NCI-H526 (cell line): ENCODE results near the gene LGALS9C.
"Not testable (repeated sequence)": the region's sequence is repeated elsewhere in the genome, so short reads cannot be mapped to it uniquely, and the experiment has no call there.

Experiments
- DNase-seq, 2 experiments: peaks; one replicate each; lab custom pipeline; 2025; lab: John Stamatoyannopoulos, UW

Gene LGALS9C

DNA sequence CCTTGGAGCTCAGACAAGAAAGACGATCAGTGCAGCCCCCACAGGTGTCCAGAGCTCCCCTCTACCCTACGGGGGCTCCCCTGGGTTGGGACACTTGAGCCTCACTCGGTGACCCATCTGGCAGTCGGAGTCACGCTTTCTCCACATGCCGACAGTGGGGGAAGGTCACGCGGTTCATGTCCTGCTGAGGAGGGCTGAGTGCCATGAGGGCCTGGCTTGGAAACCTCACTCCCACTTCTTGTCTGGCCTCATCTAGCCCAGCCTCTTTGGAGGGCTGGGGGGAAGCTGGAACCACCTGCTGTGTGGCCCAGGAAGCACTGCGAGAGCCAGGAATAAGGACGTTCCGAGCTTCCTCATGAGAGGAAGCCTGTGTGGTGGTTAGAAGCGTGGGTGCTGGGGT lies 1.8 kb downstream of the LGALS9C start:
- not testable (repeated sequence) for DNase-seq

DNA sequence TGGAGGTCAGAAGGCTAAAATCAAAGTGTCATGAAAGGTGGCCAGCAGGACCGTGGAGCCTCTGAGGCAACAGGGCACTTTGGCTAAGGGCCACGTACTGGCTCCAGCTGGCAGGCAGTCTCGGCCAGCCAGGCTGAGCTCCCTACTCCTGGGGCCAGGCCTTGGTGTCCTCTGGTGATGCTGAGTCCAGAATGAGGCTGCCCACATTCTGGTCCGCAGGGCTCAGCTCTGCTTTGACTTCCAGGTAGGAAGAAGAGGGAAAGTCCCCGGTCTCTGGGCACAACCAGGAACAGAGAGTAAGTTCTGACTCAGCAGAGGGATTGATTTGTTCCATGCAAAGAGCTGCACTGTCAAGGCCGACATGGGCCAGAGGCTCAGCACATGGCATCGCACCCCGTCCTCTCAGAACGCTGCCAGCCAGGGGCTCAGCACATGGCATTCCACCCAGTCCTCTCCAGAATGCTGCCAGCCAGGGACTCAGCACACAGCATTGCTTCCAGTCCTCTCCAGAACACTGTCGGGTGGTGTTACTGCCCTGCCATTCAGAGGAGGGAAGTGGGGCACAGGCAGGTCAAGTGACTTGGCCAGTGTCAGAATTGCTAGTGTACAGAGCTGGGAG lies 2.5 kb downstream of the LGALS9C start:
- not testable (repeated sequence) for DNase-seq

DNA sequence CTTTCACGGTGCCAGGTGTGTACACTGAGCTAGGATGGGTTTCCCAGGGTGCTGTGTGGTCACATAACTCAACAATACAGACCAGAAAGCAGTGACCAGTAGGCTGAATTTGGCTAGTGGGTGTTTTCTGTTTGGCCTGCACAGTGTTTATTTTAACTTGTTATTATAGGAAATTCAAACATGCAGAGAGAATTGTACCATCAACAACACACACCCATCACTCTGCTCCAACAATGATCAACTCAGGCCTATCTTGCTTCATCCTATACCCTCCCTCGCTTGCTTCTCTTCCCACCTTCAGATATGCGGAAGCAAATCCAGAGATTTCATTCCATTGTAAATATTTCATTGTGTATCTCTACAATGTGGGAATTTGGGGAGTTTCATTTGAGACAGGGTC lies 5.2 kb downstream of the LGALS9C start:
- not testable (repeated sequence) for DNase-seq

DNA sequence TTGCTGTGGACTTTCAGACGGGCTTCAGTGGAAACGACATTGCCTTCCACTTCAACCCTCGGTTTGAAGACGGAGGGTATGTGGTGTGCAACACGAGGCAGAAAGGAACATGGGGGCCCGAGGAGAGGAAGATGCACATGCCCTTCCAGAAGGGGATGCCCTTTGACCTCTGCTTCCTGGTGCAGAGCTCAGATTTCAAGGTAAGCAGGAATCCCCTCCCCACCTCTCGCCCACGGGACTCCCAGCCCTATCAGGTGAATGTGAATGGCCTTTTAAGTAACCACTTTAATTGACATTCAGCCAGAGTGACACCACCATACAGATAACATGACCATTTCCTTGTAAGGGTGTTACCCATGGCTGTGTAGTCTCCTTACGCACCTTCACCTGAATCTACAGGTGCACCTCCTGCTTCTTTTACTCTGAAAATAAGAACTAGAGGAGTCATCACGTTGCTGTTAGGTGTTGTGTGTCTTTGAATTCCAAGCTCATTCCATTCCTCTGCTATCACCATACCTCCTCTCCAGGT lies 9.4 kb downstream of the LGALS9C start:
- not testable (repeated sequence) for DNase-seq

DNA sequence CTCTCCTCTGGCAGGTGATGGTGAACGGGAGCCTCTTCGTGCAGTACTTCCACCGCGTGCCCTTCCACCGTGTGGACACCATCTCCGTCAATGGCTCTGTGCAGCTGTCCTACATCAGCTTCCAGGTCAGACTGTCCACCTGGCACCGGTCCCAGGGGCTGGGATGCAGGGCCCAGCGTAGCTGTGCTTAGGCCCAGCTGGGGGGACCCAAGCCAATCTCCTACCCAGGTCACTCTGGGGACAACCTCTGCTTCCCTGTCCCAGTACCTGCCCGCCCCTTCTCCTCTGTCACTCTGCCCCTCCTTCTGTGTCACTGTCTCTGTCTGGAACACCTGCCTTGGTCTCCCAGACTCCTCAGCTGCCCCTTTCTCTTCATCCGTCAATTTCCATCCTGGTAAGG lies 11.0 kb downstream of the LGALS9C start:
- not testable (repeated sequence) for DNase-seq

DNA sequence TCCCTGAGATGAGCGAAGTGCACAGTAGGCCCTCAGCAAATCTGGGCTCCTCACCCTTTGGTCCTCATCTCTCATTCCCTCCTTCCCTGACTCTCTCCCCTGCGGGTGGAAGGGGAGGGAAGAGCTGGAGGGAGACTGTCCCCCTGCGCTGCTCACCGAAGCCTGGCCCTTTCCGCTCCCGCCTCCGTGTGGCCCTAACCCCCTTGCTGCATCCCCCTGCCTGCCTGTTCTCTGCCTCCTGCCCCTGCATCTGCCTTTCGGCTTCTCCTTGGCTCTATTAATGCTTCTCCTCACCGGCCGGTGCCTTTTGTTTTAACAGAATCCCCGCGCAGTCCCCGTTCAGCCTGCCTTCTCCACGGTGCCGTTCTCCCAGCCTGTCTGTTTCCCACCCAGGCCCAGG lies 12.0 kb downstream of the LGALS9C start:
- not testable (repeated sequence) for DNase-seq

DNA sequence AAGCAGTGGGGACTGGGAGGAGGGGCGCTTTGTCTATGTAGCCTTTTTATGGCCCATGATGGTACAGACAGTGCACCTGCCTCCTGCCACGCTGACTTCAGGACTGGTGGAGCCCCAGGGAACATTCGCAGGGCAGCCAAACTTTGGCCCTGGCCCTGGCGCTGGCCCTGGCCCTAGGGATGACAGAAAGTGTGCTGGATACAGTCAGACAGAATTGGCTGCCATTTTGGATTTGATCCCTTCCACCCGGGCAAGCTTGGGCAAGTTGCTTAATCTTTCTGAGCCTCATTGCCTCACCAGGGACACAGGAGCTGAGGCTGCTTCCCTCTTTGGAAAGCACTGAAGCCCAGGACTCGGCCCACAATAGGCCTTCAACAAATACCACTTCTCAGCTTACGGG lies 13.4 kb downstream of the LGALS9C start:
- not testable (repeated sequence) for DNase-seq

DNA sequence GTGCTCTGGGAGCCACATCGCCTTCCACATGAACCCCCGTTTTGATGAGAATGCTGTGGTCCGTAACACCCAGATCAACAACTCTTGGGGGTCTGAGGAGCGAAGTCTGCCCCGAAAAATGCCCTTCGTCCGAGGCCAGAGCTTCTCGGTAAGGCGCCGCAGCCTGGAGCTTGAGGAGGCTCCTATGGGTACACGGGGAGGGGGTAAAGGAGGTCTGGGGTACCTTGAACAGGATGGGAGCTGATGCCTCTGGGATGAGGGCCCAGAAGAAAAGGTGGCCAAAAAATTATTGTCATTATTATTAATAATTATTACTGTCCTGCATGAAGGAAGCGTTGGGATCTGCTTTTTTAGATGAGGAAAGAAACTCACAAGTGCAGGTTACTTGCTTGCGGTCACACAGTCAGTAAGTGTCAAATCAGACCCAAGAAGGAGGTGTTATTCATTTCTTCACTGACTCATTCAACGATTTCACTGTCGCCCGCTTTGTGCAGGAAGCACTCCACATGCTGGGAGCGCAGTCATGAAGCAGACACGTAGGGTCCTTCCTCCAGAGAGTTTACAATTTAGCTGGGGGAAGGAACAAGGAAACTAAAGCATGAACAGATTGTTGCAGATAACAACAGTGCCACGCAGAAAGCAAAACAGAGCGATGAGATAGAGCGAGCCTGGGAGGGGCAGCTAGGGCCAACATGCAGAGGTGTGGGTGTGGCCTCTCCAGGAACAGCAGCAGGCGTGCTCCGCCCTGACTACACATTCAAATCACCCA lies 16.3 kb downstream of the LGALS9C start:
- DNase-seq: not testable (repeated sequence)

DNA sequence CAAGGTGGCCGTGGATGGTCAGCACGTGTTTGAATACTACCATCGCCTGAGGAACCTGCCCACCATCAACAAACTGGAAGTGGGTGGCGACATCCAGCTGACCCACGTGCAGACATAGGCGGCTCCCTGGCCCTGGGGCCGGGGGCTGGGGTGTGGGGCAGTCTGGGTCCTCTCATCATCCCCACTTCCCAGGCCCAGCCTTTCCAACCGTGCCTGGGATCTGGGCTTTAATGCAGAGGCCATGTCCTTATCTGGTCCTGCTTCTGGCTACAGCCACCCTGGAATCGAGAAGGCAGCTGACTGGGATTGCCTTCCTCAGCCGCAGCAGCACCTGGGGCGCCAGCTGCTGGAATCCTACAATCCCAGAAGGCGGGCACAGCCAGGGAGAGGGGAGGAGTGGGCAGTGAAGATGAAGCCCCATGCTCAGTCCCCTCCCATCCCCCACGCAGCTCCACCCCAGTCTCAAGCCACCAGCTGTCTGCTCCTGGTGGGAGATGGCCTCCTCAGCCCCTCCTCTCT lies 17.7 kb downstream of the LGALS9C start:
- DNase-seq: peak; percentile 0 to 5

DNA sequence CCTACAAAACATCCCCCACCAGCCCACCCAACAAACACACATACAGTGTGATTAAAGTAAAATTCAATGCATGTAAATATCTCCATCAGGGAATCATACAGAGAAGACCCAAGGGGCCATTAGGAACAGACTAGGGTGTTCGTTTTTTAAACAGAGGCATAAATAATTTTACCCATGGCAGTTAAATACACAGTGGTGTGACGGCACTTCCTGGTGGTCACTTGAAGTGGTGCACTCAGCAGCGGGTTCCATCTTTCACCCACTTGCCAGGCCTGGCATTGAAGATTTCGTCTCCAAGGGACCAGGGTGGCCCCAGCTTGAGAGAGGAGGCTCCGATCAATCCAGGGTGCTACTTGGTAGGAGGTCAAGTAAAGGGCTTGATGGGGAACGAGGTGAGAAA lies 20.5 kb downstream of the LGALS9C start:
- DNase-seq: peak in 1 of 2 experiments; percentile 5

DNA sequence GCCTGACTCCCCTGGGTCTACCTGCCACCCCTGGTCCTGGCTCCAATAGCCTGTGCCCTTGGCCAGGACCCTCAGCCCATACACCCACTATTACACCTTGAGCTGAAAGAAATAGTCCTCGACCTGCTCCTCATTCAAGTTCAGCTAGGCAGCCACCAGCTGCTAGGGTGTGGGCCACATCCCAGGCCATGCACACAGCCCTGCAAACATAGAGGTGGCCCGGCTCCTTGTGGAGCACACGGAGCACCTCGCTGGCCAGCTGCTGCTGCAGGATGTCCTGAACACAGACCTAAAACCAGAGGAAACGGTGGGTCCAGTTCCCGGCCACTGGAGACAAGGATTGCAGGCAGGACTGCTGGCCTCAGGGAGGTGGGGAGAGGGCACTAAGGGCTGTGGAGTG lies 22.5 kb downstream of the LGALS9C start:
- DNase-seq: not testable (repeated sequence)

DNA sequence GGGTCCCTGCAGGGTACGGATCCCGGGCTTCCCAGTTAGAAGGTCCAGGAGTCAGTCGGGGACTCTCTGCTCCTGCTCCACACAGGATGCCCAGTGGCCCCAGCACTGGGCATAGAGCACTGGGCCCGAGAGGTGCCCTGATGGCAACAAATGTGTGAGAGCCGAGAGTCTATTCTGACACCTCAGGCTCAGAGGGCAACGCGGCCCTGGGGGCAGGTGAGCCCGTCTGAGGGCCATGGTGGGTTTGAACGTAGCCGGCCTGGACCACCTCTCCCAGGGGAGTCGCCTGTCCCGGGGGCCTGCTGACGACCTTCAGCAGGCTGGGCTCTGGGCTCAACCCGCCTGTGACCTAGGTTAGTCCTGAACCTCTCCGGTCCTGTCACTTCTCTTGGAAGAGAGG lies 23.2 kb downstream of the LGALS9C start:
- not testable (repeated sequence) for DNase-seq

DNA sequence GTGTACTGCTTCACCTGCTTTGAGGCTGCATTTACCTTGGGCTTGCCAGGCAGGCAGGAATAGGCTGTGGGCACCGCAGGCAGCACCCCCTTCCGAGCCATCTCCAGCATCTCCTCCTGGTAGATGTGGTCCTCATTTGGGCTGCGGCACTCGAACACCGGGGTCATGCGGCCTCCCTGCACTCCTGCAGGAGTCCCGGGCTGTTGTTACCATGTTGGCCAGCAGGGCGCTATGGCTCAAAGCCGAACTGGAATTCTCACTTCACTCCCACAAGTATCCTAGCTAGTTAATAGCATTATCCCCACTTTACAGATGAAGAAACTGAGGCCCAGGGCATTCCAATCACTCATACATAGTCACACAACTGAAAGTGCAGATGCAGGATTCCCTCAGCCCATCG lies 23.7 kb downstream of the LGALS9C start:
- not testable (repeated sequence) for DNase-seq

DNA sequence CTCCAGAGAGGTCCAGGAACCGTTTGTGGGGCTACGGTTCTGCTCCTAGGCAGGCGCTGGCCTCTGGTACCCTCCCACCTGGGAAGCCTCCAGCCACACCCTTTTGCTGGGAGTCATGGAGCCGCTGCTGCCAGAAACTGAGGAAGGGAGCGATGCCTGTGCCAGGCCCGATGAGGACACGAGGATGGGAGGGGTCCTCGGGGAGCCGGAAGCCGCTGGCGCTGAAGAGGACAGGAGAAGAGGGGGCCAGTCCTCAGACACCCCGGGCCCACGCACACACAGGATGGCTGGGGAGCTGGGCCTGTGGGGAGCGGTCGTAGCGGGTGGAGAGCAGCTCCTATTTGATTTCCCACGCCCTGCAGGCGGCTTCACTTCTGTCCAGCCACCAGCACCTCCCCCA lies 24.2 kb downstream of the LGALS9C start:
- DNase-seq: not testable (repeated sequence)

DNA sequence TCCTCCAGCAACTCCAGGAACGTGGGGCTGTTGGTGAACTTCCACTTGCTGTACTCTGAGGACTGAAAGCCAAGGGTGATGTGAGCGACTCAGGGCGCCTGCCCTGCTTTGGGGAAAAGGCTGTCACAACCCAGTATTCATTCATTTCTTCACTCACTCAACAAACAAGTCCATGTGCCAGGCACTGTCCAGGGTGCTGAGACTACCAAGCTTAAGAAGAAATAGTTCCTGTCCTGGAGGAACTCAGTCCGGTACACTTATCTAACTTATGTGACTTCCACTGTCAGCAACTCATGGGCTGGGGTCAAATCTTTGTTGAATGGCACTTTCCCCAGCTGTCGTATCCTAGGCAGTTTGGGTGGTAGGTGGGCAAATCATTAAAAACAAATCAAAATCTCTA lies 26.6 kb downstream of the LGALS9C start:
- DNase-seq: not testable (repeated sequence)

DNA sequence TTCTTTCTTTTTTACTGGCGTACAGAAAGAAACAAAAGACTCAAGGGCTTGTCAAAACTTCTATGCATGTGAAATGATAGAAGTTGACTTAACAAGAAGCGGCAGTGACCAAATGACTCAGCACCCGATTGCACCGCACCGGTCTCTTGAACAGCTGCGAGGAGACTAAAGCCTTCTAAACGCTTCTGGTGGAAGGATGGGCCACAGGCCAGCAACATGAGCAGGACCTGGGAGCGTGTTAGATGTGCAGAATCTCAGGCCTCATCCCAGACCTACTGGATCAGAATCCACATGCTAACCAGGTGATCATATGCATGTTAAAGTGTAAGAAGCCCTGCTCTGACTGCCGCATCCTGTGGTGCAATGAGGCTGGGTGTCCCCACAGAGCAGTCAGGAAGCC lies 31.1 kb downstream of the LGALS9C start:
- not testable (repeated sequence) for DNase-seq

DNA sequence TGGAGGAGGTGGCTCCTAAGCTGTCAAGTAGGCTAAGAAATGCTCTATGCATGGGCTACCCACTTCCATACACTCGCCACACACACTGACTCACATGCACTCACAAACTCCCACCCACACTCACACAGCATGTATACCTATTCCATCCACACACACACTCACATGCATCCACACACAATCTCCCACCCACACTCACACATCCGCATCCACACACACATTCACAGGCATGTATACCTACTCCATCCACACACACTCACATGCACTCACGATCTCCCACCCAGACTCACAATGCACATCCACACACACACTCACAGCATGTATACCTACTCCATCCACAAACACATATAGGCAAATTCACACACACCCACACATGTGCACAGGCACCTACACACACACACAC lies 32.1 kb downstream of the LGALS9C start:
- not testable (repeated sequence) for DNase-seq

DNA sequence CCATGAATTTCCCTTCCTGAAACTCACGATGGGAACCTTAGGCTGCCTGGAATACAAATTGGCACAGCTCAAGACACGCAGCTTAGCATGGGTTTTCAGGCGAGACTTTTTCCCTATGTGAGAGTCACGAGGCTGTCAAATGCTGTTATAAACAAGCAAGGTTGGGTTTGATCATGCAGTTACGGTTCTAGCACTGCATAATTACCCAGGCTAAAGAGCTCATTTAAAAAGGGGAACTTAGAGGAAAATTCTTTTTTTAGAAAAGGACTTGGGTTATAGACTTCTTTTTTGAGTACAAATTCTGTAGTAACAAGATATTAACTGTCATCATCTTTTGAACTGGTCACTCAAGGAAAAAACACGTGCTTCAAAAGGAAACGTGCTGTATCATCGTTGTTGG lies 44.5 kb downstream of the LGALS9C start:
- not testable (repeated sequence) for DNase-seq

DNA sequence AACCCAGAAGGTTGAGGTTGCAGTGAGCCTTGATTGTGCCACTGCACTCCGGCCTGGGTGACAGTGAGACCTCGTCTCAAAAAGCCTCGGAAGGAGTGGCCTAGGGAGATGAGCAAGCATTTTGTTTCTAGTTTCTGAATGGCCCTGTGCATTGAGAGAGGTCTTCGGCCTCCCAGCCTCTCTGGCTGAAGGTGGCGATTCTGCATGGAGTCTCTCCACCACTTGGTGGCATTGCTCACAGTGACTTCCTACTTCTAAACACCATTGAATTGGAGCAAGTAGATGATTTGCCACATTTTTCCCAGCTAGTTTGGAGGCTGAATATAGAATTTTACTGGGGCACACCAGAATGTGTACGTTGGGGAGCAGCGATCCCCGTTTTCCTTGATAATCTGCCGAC lies 48.4 kb downstream of the LGALS9C start:
- not testable (repeated sequence) for DNase-seq

DNA sequence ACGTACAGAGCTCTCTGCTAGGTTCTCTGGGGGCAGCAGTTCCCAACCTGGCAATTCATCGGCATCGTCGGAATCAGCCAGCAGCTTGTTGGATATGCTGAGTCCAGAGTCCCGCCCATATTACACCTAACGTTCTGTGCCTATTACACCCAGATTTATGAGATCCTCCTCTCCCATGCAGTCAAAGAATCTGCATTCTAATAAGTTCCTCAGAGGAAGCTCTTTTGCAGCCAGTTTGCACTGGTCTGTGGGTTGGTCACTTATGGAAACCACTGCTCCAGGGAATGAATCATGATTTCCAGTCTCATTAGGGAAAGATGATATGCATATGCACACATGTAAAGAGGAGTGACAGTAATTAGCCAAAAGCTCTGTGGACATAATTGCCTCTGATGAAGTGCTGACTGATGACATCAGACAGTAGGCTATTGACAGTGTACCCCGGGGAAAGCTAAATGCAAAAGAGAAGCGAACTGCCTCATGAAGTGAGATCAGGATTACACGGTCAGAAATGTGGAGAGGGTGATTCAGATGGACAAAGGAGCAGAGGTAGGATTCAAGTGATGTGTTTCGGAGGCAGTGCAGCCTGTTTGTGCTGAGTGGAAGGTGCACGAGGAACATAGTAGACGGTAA lies 49.7 kb downstream of the LGALS9C start:
- not testable (repeated sequence) for DNase-seq

DNA sequence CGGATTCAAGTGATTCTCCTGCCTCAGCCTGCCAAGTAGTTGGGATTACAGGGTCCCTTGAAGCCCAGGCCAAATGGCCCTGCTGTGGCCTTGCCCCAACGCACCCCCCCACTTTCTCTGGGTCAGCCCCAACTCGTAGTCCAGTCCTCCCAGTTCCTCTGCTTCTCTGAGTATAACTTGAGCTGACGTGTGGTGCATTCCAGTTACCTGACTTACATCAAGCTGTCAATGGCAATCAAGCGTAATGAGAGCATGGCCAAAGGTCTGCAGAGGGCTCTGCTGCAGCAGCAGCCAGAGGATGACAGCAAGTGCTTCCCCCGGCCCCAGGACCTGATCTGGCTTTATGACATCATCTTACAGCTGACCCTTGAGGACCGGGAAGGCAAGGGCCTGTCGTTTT lies 50.8 kb downstream of the LGALS9C start:
- DNase-seq: not testable (repeated sequence)

DNA sequence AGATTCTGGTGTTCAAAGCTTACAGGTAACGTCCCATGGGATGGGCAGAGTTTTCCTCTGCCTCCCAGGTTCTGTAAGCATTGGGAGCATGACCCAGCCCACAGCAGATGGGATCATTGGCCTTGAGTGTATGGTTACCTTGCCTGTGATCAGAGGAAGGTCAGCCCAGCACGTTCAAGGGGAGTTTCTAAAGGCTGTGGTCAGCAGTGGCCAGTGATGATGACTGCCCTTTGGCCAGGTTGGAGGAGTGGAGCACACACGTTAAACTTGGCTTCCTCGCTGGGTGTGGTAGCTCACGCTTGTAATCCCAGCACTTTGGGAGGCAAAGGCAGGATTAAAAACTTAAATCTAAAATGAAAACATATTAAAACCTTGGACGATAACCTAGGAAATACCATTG lies 51.8 kb downstream of the LGALS9C start:
- DNase-seq: not testable (repeated sequence)
